D341Med (cell line): ENCODE results near the gene N4BP2L2.

Experiments used
- DNase-seq: peaks from one replicate; pipeline ENCODE4 v3.0.0; 2012; ENCODE audit warnings: low spot score

Gene N4BP2L2

GRCh38 chr13:32426191-32426989 is 112.2 kb downstream of the N4BP2L2 start:
- DNase-seq, result no peak

- DNase-seq, result no peak
Observed at GRCh38 chr13:32425158-32425557, 113.4 kb downstream of the N4BP2L2 start.

GRCh38 chr13:32423592-32423991 is 115.0 kb downstream of the N4BP2L2 start:
- DNase-seq, result no peak

GRCh38 chr13:32419862-32420261 is 118.7 kb downstream of the N4BP2L2 start:
- DNase-seq, result no peak

GRCh38 chr13:32417995-32418394 is 120.6 kb downstream of the N4BP2L2 start:
- no peak for DNase-seq

- DNase-seq, result peak; percentile 42
Observed at GRCh38 chr13:32415019-32415418, 123.6 kb downstream of the N4BP2L2 start.

GRCh38 chr13:32414580-32414979 is 124.0 kb downstream of the N4BP2L2 start:
- DNase-seq, result no peak

GRCh38 chr13:32413284-32413683 is 125.3 kb downstream of the N4BP2L2 start:
- no peak for DNase-seq

GRCh38 chr13:32409561-32410421 is 128.8 kb downstream of the N4BP2L2 start:
- no peak for DNase-seq

GRCh38 chr13:32409001-32409313 is 129.6 kb downstream of the N4BP2L2 start:
- no peak for DNase-seq

- no peak for DNase-seq
Observed at GRCh38 chr13:32408296-32409000, 130.1 kb downstream of the N4BP2L2 start.

- DNase-seq, result no peak
Observed at GRCh38 chr13:32407854-32408253, 130.7 kb downstream of the N4BP2L2 start.

GRCh38 chr13:32403108-32403507 is 135.5 kb downstream of the N4BP2L2 start:
- DNase-seq, result no peak

GRCh38 chr13:32391101-32391619 is 147.4 kb downstream of the N4BP2L2 start:
- DNase-seq, result peak; percentile 16

GRCh38 chr13:32390484-32390883 is 148.1 kb downstream of the N4BP2L2 start:
- no peak for DNase-seq

GRCh38 chr13:32390048-32390447 is 148.5 kb downstream of the N4BP2L2 start:
- no peak for DNase-seq

- no peak for DNase-seq
Observed at GRCh38 chr13:32385410-32385809, 153.2 kb downstream of the N4BP2L2 start.

GRCh38 chr13:32384702-32385101 is 153.9 kb downstream of the N4BP2L2 start:
- DNase-seq, result no peak

GRCh38 chr13:32383836-32384618 is 154.6 kb downstream of the N4BP2L2 start:
- DNase-seq, result no peak
